ENCODE data around the gene AHSG.

DNA sequence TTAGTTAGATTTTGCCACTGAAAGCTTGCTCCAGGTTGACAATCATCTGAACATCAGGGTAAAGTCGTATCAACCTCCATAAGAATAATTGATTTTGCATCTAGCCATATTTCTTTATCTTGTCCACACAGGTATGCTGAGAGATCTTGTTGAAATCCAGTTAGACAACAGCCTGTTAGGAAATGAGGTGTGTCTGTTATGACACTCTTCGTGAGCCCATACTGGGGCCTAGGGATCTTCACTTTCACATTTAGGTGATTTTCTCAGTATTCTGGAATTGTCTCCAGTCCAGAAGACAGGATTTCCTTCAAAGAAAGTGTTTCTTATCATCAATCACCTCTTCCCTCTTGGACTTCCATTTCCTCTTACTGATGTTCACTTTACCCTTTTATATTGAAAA lies 24.2 kb upstream of the AHSG start:
- TF ChIP-seq CTCF (IDR thresholded peaks at IDR 0.05) (no peak), POLR2A (IDR thresholded peaks at IDR 0.05) (no peak)
